Hepatocyte (in vitro differentiated cells): ENCODE results near the gene PCGF3. TPM values are rescaled to one million over a fixed set of nuclear protein-coding genes. Genes with fewer than 3 reads are reported as not detected.
"Not testable (repeated sequence)": the region's sequence is repeated elsewhere in the genome, so short reads cannot be mapped to it uniquely, and the experiment has no call there.

Experiments used
- DNase-seq: peaks from one replicate; pipeline ENCODE4 v3.0.0-alpha.2; 2016; ENCODE audit warnings: low spot score
- H2AFZ ChIP-seq: fragments of 200-600 bp; sonication (generic); 2 replicates; pipeline ENCODE4 v1.6.0; 2016; ENCODE audit warnings: antibody characterized with exemption, mild to moderate bottlenecking
- H3K27ac ChIP-seq: fragments of 200-600 bp; sonication (generic); 2 replicates; pipeline ENCODE4 v1.5.1; 2016; ENCODE audit warnings: mild to moderate bottlenecking
- H3K27me3 ChIP-seq: fragments of 200-600 bp; sonication (generic); 2 replicates; pipeline ENCODE4 v1.6.1; 2016
- H3K36me3 ChIP-seq: fragments of 200-600 bp; sonication (generic); replicated peaks from 2 replicates; pipeline ENCODE4 v1.5.1; 2016; ENCODE audit warnings: low read depth; ENCODE audit not compliant: insufficient read depth
- H3K4me1 ChIP-seq: fragments of 200-600 bp; sonication (generic); 2 replicates; pipeline ENCODE4 v1.5.1; 2016; ENCODE audit warnings: mild to moderate bottlenecking, moderate library complexity; ENCODE audit not compliant: insufficient read depth
- H3K4me2 ChIP-seq: fragments of 200-600 bp; sonication (generic); 2 replicates; pipeline ENCODE4 v1.6.0; 2016
- H3K4me3 ChIP-seq: fragments of 200-600 bp; sonication (generic); 2 replicates; pipeline ENCODE4 v1.5.1; 2016; ENCODE audit warnings: mild to moderate bottlenecking
- H3K79me2 ChIP-seq: fragments of 200-600 bp; sonication (generic); 2 replicates; pipeline ENCODE4 v1.6.0; 2017; ENCODE audit warnings: mild to moderate bottlenecking
- H3K9me2 ChIP-seq: fragments of 200-600 bp; sonication (generic); replicated peaks from 2 replicates; pipeline ENCODE4 v1.6.0; 2017; ENCODE audit warnings: mild to moderate bottlenecking; ENCODE audit not compliant: insufficient read depth
- H3K9me3 ChIP-seq: fragments of 200-600 bp; sonication (generic); 2 replicates; pipeline ENCODE4 v1.5.1; 2016; ENCODE audit warnings: low read depth, mild to moderate bottlenecking
- H4K20me1 ChIP-seq: fragments of 200-600 bp; sonication (generic); 2 replicates; pipeline ENCODE4 v1.6.0; 2016; ENCODE audit warnings: mild to moderate bottlenecking; ENCODE audit not compliant: insufficient read depth, poor library complexity, severe bottlenecking
- EZH2 ChIP-seq: fragments of 200-600 bp; sonication (generic); IDR thresholded peaks from 2 replicates; pipeline ENCODE4 v1.6.1; 2016; ENCODE audit warnings: antibody characterized with exemption, mild to moderate bottlenecking, borderline replicate concordance
- EZH2phosphoT487 ChIP-seq: fragments of 200-600 bp; sonication (generic); IDR thresholded peaks from one replicate; pipeline ENCODE4 v1.6.1; 2018; ENCODE audit warnings: antibody characterized with exemption, mild to moderate bottlenecking, low read depth, moderate library complexity; ENCODE audit not compliant: unreplicated experiment, severe bottlenecking
- WGBS: methylation state at CpG from one replicate; pipeline ENCODE4 v1.1.6; 2016; ENCODE audit warnings: low lambda C conversion rate; ENCODE audit errors: missing lambda C conversion rate; 5-methylcytosine and 5-hydroxymethylcytosine counted together
- polyA plus RNA-seq: library from polyadenylated mRNA; unstranded; fragments of >200 nt; fragmentation: Nextera tagmentation; extraction: Ambion mirVana; gene quantifications from 2 replicates; pipeline ENCODE4 v1.2.1, GENCODE V29; 2016
- total RNA-seq: library from RNA; depleted of rRNA; stranded (reverse); fragments of >200 nt; gene quantifications from 2 replicates; pipeline ENCODE4 v1.2.3, GENCODE V29; 2014
- TF ChIP-seq, protein P1 (sequence below): fragments of 200-600 bp; sonication (generic); IDR thresholded peaks from 2 replicates; pipeline ENCODE4 v1.5.1; 2016; ENCODE audit warnings: antibody characterized with exemption, mild to moderate bottlenecking; ENCODE audit not compliant: poor library complexity

PCGF3 gene
- total and polyA plus RNA-seq, 2 experiments from 2014 or later = 21.8 to 43.5 TPM

DNA sequence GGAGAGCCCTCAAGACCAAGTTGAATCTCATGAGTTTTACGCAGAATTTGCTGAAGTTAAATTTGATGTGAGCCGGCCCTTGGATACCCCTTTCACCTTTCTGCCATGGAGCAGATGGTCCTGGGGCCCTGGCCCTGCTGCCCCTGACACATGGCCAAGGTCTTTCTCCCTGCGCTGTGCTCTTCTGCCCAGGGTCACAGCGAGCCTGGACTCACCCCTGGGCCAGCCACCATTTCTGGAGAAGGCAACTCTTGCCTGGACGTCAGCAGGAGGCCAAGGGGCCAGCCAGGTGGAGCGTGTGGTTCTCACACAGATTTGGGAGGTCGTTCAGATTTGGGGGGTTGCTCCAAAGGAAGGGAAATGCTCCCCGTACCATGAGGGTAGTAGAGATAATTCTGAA, 30.0 kb downstream of the PCGF3 start:
- Histone ChIP-seq H3K4me2 (no peak overlapping the region), H3K36me3 (peaks cover 6% of the 10 kb centered on the region)
- WGBS = 95% methylated on average over 8 of the region's 8 CpGs

GRCh38 chr4:736561-736960, 30.9 kb downstream of the PCGF3 start:
- not testable (repeated sequence) for H3K9me3 ChIP-seq, DNase-seq, H3K27ac ChIP-seq, H3K36me3 ChIP-seq, H3K4me2 ChIP-seq, H3K4me1 ChIP-seq, H3K79me2 ChIP-seq, H2AFZ ChIP-seq, H3K27me3 ChIP-seq, H3K4me3 ChIP-seq, H3K9me2 ChIP-seq, H4K20me1 ChIP-seq
- 98% methylated on average over 12 of the region's 34 CpGs for WGBS

More for the DNA sequence above, 30.0 kb downstream of the PCGF3 start:
- H3K4me3 ChIP-seq = no peak overlapping the region
- peaks cover 3% of the 10 kb centered on the region for H4K20me1 ChIP-seq
- no peak overlapping the region for H3K27ac ChIP-seq
- H3K4me1 ChIP-seq = no peaks in the 10 kb centered on the region
- DNase-seq = no peak
- H2AFZ ChIP-seq = no peak overlapping the region
- H3K9me2 ChIP-seq = no peaks in the 10 kb centered on the region
- no peaks in the 10 kb centered on the region for H3K9me3 ChIP-seq
- no peaks in the 10 kb centered on the region for H3K27me3 ChIP-seq
- TF ChIP-seq EZH2 (no peak), EZH2phosphoT487 (no peak)
- TF ChIP-seq, protein P1, sequence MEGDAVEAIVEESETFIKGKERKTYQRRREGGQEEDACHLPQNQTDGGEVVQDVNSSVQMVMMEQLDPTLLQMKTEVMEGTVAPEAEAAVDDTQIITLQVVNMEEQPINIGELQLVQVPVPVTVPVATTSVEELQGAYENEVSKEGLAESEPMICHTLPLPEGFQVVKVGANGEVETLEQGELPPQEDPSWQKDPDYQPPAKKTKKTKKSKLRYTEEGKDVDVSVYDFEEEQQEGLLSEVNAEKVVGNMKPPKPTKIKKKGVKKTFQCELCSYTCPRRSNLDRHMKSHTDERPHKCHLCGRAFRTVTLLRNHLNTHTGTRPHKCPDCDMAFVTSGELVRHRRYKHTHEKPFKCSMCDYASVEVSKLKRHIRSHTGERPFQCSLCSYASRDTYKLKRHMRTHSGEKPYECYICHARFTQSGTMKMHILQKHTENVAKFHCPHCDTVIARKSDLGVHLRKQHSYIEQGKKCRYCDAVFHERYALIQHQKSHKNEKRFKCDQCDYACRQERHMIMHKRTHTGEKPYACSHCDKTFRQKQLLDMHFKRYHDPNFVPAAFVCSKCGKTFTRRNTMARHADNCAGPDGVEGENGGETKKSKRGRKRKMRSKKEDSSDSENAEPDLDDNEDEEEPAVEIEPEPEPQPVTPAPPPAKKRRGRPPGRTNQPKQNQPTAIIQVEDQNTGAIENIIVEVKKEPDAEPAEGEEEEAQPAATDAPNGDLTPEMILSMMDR = no peak
- H3K79me2 ChIP-seq = peaks cover 6% of the 10 kb centered on the region

DNA sequence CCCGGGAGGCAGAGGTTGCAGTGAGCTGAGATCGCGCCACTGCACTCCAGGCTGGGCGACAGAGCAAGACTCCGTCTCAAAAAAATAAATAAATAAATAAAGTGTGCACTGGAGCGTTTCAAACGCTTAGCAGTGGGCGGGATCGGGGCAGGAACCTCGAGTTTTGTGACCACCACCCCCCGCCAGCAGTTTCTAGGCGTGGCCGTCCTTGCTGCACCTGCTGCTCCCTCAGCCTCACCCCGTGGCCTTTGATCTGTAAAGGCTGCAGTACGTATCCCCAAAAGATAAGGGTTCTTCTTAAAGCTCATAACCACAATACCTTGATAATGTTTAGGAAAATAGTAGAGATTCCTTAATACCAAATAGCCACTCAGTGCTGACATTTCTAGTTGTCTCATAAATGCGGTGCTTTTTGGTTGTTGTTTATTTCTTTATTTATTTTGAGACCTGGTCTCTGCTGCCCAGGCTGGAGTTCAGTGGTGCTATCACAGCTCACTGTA, 33.2 kb downstream of the PCGF3 start:
- no peak for DNase-seq
- H3K9me3 ChIP-seq = no peaks in the 10 kb centered on the region
- no peaks in the 10 kb centered on the region for H3K4me1 ChIP-seq
- H3K27ac ChIP-seq = no peak overlapping the region
- H3K9me2 ChIP-seq = no peaks in the 10 kb centered on the region
- no peak overlapping the region for H2AFZ ChIP-seq
- H3K27me3 ChIP-seq = no peaks in the 10 kb centered on the region
- no peak overlapping the region for H3K4me3 ChIP-seq
- 90% methylated on average over 16 of the region's 16 CpGs for WGBS
- H3K79me2 ChIP-seq = no peaks in the 10 kb centered on the region
- H3K36me3 ChIP-seq = peaks cover 6% of the 10 kb centered on the region
- TF ChIP-seq EZH2 = no peak
- TF ChIP-seq, protein P1 = no peak
- TF ChIP-seq EZH2phosphoT487 = no peak
- H3K4me2 ChIP-seq = no peak overlapping the region
- H4K20me1 ChIP-seq = peaks cover 6% of the 10 kb centered on the region

GRCh38 chr4:739569-739968, 33.9 kb downstream of the PCGF3 start:
- H3K4me1 ChIP-seq = no peaks in the 10 kb centered on the region
- WGBS = 98% methylated on average over 22 of the region's 22 CpGs
- H3K27me3 ChIP-seq = no peaks in the 10 kb centered on the region
- no peaks in the 10 kb centered on the region for H3K9me3 ChIP-seq
- no peak overlapping the region for H3K27ac ChIP-seq
- DNase-seq = no peak
- peaks cover 6% of the 10 kb centered on the region for H4K20me1 ChIP-seq
- H3K9me2 ChIP-seq = no peaks in the 10 kb centered on the region
- H3K36me3 ChIP-seq = peaks cover 6% of the 10 kb centered on the region
- TF ChIP-seq, protein P1 = no peak
- TF ChIP-seq EZH2phosphoT487 = no peak
- TF ChIP-seq EZH2 = no peak
- no peaks in the 10 kb centered on the region for H3K79me2 ChIP-seq
- H2AFZ ChIP-seq = no peak overlapping the region
- no peak overlapping the region for H3K4me2 ChIP-seq
- H3K4me3 ChIP-seq = no peak overlapping the region
